GM23338 (cell line): Measurements from ENCODE around the gene CBX6. TPM values are rescaled to one million over a fixed set of nuclear protein-coding genes. Genes with fewer than 3 reads are reported as not detected.

Experiments
- ATAC-seq: fragments of 200-7000 bp; cut with Tn5 transposase; 3 replicates; pipeline ENCODE4 v1.9.1; 2020
- DNase-seq: peaks from one replicate; pipeline ENCODE4 v3.0.0-alpha.2; 2015; ENCODE audit warnings: low spot score
- H2AFZ ChIP-seq: fragments of 200-600 bp; sonication (generic); 2 replicates; pipeline ENCODE4 v1.8.0; 2016; ENCODE audit warnings: antibody characterized with exemption, mild to moderate bottlenecking, moderate library complexity
- H3F3A ChIP-seq: fragments of 200-600 bp; sonication (generic); replicated peaks from 2 replicates; pipeline ENCODE4 v1.8.0; 2017; ENCODE audit warnings: antibody characterized with exemption, mixed run types, low read depth
- H3K27ac ChIP-seq: fragments of 200-600 bp; sonication (generic); 2 replicates; pipeline ENCODE4 v1.6.1; 2016; ENCODE audit warnings: low read depth
- H3K27me3 ChIP-seq: fragments of 200-600 bp; sonication (generic); 2 replicates; pipeline ENCODE4 v1.8.0; 2016; ENCODE audit warnings: mild to moderate bottlenecking, mixed run types, moderate library complexity; ENCODE audit not compliant: insufficient read depth
- H3K36me3 ChIP-seq: fragments of 200-600 bp; sonication (generic); 2 replicates; pipeline ENCODE4 v1.8.0; 2016; ENCODE audit warnings: mild to moderate bottlenecking; ENCODE audit not compliant: insufficient read depth
- H3K4me1 ChIP-seq: fragments of 200-600 bp; sonication (generic); 2 replicates; pipeline ENCODE4 v1.8.0; 2016; ENCODE audit warnings: mild to moderate bottlenecking, moderate library complexity; ENCODE audit not compliant: insufficient read depth
- H3K4me2 ChIP-seq: fragments of 200-600 bp; sonication (generic); 2 replicates; pipeline ENCODE4 v1.7.1; 2017; ENCODE audit warnings: mixed run types
- H3K4me3 ChIP-seq: fragments of 200-600 bp; sonication (generic); 2 replicates; pipeline ENCODE4 v1.6.1; 2016; ENCODE audit warnings: mixed run types
- H3K79me2 ChIP-seq: fragments of 200-600 bp; sonication (generic); replicated peaks from 2 replicates; pipeline ENCODE4 v1.8.0; 2017; ENCODE audit warnings: mild to moderate bottlenecking; ENCODE audit not compliant: insufficient read depth
- H3K9me2 ChIP-seq: fragments of 200-600 bp; sonication (generic); 2 replicates; pipeline ENCODE4 v1.8.0; 2017; ENCODE audit not compliant: insufficient read depth
- H4K20me1 ChIP-seq: fragments of 200-600 bp; sonication (generic); replicated peaks from 2 replicates; pipeline ENCODE4 v1.8.0; 2017; ENCODE audit warnings: mild to moderate bottlenecking; ENCODE audit not compliant: insufficient read depth
- H3K27ac Mint-ChIP-seq: 2 replicates; pipeline ENCODE4 v1.8.0; 2020; ENCODE audit warnings: inconsistent platforms, mild to moderate bottlenecking, moderate library complexity, mixed read lengths
- H3K27me3 Mint-ChIP-seq: 3 replicates; pipeline ENCODE4 v1.8.0; 2022; ENCODE audit warnings: low read depth, mild to moderate bottlenecking, moderate library complexity, mixed read lengths, inconsistent platforms; ENCODE audit not compliant: insufficient read depth, poor library complexity
- H3K36me3 Mint-ChIP-seq: 3 replicates; pipeline ENCODE4 v1.8.0; 2021; ENCODE audit warnings: low read depth, mild to moderate bottlenecking, inconsistent platforms, moderate library complexity, mixed read lengths
- H3K4me1 Mint-ChIP-seq: 3 replicates; pipeline ENCODE4 v1.8.0; 2020; ENCODE audit warnings: mild to moderate bottlenecking, inconsistent platforms, mixed read lengths
- H3K4me3 Mint-ChIP-seq: 3 replicates; pipeline ENCODE4 v1.8.0; 2021; ENCODE audit warnings: moderate library complexity, mild to moderate bottlenecking, inconsistent platforms, mixed read lengths
- H3K9me3 Mint-ChIP-seq: 3 replicates; pipeline ENCODE4 v1.8.0; 2020; ENCODE audit warnings: moderate library complexity, mild to moderate bottlenecking, inconsistent platforms, mixed read lengths
- CREB1 ChIP-seq: fragments of 250-450 bp; sonication (Bioruptor Pico); IDR thresholded peaks from 2 replicates; pipeline ENCODE4 v1.5.0; 2020; ENCODE audit warnings: low read depth, mild to moderate bottlenecking, moderate library complexity
- ETS1 ChIP-seq: IDR thresholded peaks from 2 replicates; pipeline ENCODE4 v1.6.1; 2016; ENCODE audit warnings: antibody characterized with exemption
- EZH2 ChIP-seq: fragments of 200-600 bp; sonication (generic); IDR thresholded peaks from one replicate; pipeline ENCODE4 v1.8.0; 2017; ENCODE audit warnings: antibody characterized with exemption, mild to moderate bottlenecking, low read depth; ENCODE audit not compliant: unreplicated experiment
- EZH2phosphoT487 ChIP-seq: fragments of 200-600 bp; sonication (generic); IDR thresholded peaks from one replicate; pipeline ENCODE4 v1.8.1; 2018; ENCODE audit warnings: antibody characterized with exemption; ENCODE audit not compliant: unreplicated experiment
- JUNB ChIP-seq: IDR thresholded peaks from one replicate; pipeline ENCODE4 v1.6.1; 2016; ENCODE audit warnings: antibody characterized with exemption; ENCODE audit not compliant: unreplicated experiment
- NANOG ChIP-seq: IDR thresholded peaks from 2 replicates; pipeline ENCODE4 v1.6.1; 2016; ENCODE audit warnings: antibody characterized with exemption, borderline replicate concordance
- POLR2AphosphoS5 ChIP-seq: IDR thresholded peaks from 2 replicates; pipeline ENCODE4 v1.6.1; 2016; ENCODE audit warnings: antibody characterized with exemption, low read depth
- REST ChIP-seq: IDR thresholded peaks from one replicate; pipeline ENCODE4 v1.6.1; 2018; ENCODE audit warnings: antibody characterized with exemption; ENCODE audit not compliant: unreplicated experiment
- STAT1 ChIP-seq: IDR thresholded peaks from one replicate; pipeline ENCODE4 v1.6.1; 2016; ENCODE audit warnings: antibody characterized with exemption; ENCODE audit not compliant: unreplicated experiment
- ZNF114 ChIP-seq: fragments of 250-450 bp; sonication (Bioruptor Pico); IDR thresholded peaks from 2 replicates; pipeline ENCODE4 v1.5.0; 2020; ENCODE audit warnings: mild to moderate bottlenecking, moderate library complexity
- ZNF331 ChIP-seq: fragments of 250-450 bp; sonication (Bioruptor Pico); IDR thresholded peaks from 2 replicates; pipeline ENCODE4 v1.5.0; 2020; ENCODE audit warnings: low read depth, mild to moderate bottlenecking, moderate library complexity
- ZNF462 ChIP-seq: fragments of 250-450 bp; sonication (Bioruptor Pico); IDR thresholded peaks from 2 replicates; pipeline ENCODE4 v1.5.0; 2020; ENCODE audit warnings: mild to moderate bottlenecking, moderate library complexity
- polyA plus RNA-seq: library from polyadenylated mRNA; unstranded; fragments of >200 nt; fragmentation: Nextera tagmentation; extraction: Ambion mirVana; gene quantifications from 2 replicates; pipeline ENCODE4 v1.2.1, GENCODE V29; 2016
- total RNA-seq: library from RNA; depleted of rRNA; stranded (reverse); fragments of >200 nt; shearing (Covaris generic); gene quantifications from 2 replicates; pipeline ENCODE4 v1.2.3, GENCODE V29; 2014
- TF ChIP-seq, protein P1 (sequence below), 2 experiments: fragments of 200-600 bp in 1 of 2; sonication (generic) in 1 of 2; conservative IDR thresholded peaks; 2 replicates each; pipeline versions ENCODE4 v1.5.1 to v1.6.1; 2016 to 2017; ENCODE audit warnings: antibody characterized with exemption in 2 of 2, low read depth in 2 of 2, mild to moderate bottlenecking in 2 of 2, moderate library complexity in 1 of 2

Gene CBX6
- total and polyA plus RNA-seq, 2 experiments from 2014 or later, result 18.5 to 23.0 TPM

DNA sequence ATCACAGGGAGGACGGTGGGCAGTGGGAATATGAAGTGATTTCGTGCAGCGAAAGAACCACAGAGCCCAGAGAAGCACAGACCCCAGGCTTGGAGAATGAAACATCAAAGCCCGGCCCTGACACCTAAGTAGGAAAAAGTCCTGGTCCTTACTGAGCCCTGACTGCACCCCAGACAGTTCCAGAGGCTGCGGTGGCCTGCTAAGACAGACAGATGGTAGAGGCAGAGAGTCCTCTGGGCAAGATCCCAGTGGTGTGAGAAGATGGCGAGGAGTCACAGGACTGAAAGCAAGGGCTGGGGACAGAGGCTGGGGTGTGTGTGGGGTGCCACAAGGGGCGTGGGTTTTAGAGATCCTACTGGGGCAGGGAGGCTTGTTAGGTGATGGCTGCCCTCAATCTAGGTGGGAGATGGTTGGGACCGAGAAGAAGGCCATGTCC lies 3.7 kb downstream of the CBX6 start:
- Histone ChIP-seq H3F3A (0 out of 2 replicates have a peak, but pooled peaks cover 7% of the 10 kb centered on the region), H3K79me2 (peaks cover 8% of the 10 kb centered on the region), H3K36me3 (peaks cover 6% of the 10 kb centered on the region; the same call in 1 of the 2 replicates), H3K4me2 (no peak overlapping the region), H3K4me3 (no peak overlapping the region), H2AFZ (no peak overlapping the region), H3K4me1 (peaks cover 43% of the 10 kb centered on the region), H3K9me2 (no peaks in the 10 kb centered on the region), H3K27me3 (no peaks in the 10 kb centered on the region), H4K20me1 (peaks cover 22% of the 10 kb centered on the region), H3K27ac (no peak overlapping the region)
- H3K27me3 Mint-ChIP-seq, result peaks cover 7% of the 10 kb centered on the region
- peaks cover 40% of the 10 kb centered on the region for H3K36me3 Mint-ChIP-seq
- peaks cover 42% of the 10 kb centered on the region for H3K4me1 Mint-ChIP-seq
- DNase-seq, result no peak
- H3K9me3 Mint-ChIP-seq, result no peaks in the 10 kb centered on the region
- H3K27ac Mint-ChIP-seq, result no peak overlapping the region
- no peak overlapping the region for H3K4me3 Mint-ChIP-seq
- no peak for ATAC-seq
- TF ChIP-seq ETS1, result no peak
- no peak for TF ChIP-seq JUNB
- no peak for TF ChIP-seq ZNF462
- TF ChIP-seq ZNF114 (CRISPR knock-in tag), result no peak
- TF ChIP-seq, protein P1, sequence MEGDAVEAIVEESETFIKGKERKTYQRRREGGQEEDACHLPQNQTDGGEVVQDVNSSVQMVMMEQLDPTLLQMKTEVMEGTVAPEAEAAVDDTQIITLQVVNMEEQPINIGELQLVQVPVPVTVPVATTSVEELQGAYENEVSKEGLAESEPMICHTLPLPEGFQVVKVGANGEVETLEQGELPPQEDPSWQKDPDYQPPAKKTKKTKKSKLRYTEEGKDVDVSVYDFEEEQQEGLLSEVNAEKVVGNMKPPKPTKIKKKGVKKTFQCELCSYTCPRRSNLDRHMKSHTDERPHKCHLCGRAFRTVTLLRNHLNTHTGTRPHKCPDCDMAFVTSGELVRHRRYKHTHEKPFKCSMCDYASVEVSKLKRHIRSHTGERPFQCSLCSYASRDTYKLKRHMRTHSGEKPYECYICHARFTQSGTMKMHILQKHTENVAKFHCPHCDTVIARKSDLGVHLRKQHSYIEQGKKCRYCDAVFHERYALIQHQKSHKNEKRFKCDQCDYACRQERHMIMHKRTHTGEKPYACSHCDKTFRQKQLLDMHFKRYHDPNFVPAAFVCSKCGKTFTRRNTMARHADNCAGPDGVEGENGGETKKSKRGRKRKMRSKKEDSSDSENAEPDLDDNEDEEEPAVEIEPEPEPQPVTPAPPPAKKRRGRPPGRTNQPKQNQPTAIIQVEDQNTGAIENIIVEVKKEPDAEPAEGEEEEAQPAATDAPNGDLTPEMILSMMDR (conservative IDR thresholded peaks at IDR 0.05; ENCODE audit: low read depth in 2 of 2), result no peak
- TF ChIP-seq NANOG, result no peak
- no peak for TF ChIP-seq EZH2phosphoT487
- no peak for TF ChIP-seq STAT1
- no peak for TF ChIP-seq POLR2AphosphoS5
- no peak for TF ChIP-seq ZNF331 (CRISPR knock-in tag)
- TF ChIP-seq REST, result no peak
- no peak for TF ChIP-seq CREB1 (CRISPR knock-in tag)
- TF ChIP-seq EZH2, result no peak
